ENCODE measurements around the gene USP44. TPM values are rescaled to one million over a fixed set of nuclear protein-coding genes. Genes with fewer than 3 reads are reported as not detected.

The USP44 gene
- total RNA-seq, 2 donors from 2014 or later, result 17.5 to 30.8 TPM

GRCh38 chr12:95594136-95594535 lies 42.9 kb upstream of the USP44 start:
- Histone ChIP-seq H3K36me3 (ENCODE audit: control insufficient read depth, insufficient read depth, low read length) (no peaks in the 10 kb centered on the region), H3K27me3 (ENCODE audit: control insufficient read depth, insufficient read depth, low read length, poor library complexity, severe bottlenecking) (no peaks in the 10 kb centered on the region), H3K9me3 (ENCODE audit: control insufficient read depth, low read length) (no peaks in the 10 kb centered on the region), H3K4me3 (ENCODE audit: low read length) (no peak overlapping the region), H3K4me1 (ENCODE audit: control insufficient read depth, insufficient read depth, low read length) (no peaks in the 10 kb centered on the region), H3K9ac (ENCODE audit: extremely low read depth, low read length, poor library complexity, severe bottlenecking) (no peak overlapping the region), H3K27ac (ENCODE audit: low read depth, low read length) (no peak overlapping the region)
- TF ChIP-seq CTCF (conservative IDR thresholded peaks at IDR 0.05), result no peak
- WGBS, 2 experiments (ENCODE audit: insufficient coverage in 1 of 2, insufficient read length in 1 of 2), result 70 to 79% methylated on average over 2 of the region's 2 CpGs
- Mint-ChIP-seq H3K36me3 (ENCODE audit: low read depth) (no peaks in the 10 kb centered on the region), H3K9me3 (no peaks in the 10 kb centered on the region), H3K27me3 (ENCODE audit: insufficient read depth) (peaks cover 2% of the 10 kb centered on the region), H3K4me3 (no peak overlapping the region), H3K27ac (no peak overlapping the region), H3K4me1 (peaks cover 2% of the 10 kb centered on the region)
- DNase-seq, result no peak

- WGBS, 2 experiments (ENCODE audit: insufficient coverage in 1 of 2, insufficient read length in 1 of 2), result 83 to 93% methylated on average over 6 to 7 of the region's 7 CpGs
- H3K9me3 Mint-ChIP-seq, result no peaks in the 10 kb centered on the region
- DNase-seq, result peak; percentile 48
- Histone ChIP-seq H3K36me3 (ENCODE audit: control insufficient read depth, insufficient read depth, low read length) (no peaks in the 10 kb centered on the region), H3K4me3 (ENCODE audit: low read length) (no peak overlapping the region), H3K9ac (ENCODE audit: extremely low read depth, low read length, poor library complexity, severe bottlenecking) (no peak overlapping the region), H3K9me3 (ENCODE audit: control insufficient read depth, low read length) (no peaks in the 10 kb centered on the region), H3K27me3 (ENCODE audit: control insufficient read depth, insufficient read depth, low read length, poor library complexity, severe bottlenecking) (no peaks in the 10 kb centered on the region), H3K27ac (ENCODE audit: low read depth, low read length) (no peak overlapping the region), H3K4me1 (ENCODE audit: control insufficient read depth, insufficient read depth, low read length) (no peaks in the 10 kb centered on the region)
- no peak for TF ChIP-seq CTCF (conservative IDR thresholded peaks at IDR 0.05)
- H3K27me3 Mint-ChIP-seq (ENCODE audit: insufficient read depth), result peaks cover 2% of the 10 kb centered on the region
- H3K36me3 Mint-ChIP-seq (ENCODE audit: low read depth), result no peaks in the 10 kb centered on the region
- no peak overlapping the region for H3K4me3 Mint-ChIP-seq
- H3K27ac Mint-ChIP-seq, result no peak overlapping the region
- H3K4me1 Mint-ChIP-seq, result peaks cover 2% of the 10 kb centered on the region
Measured at GRCh38 chr12:95593266-95593871, 42.1 kb upstream of the USP44 start.

- Histone ChIP-seq H3K4me1 (ENCODE audit: control insufficient read depth, insufficient read depth, low read length) (no peaks in the 10 kb centered on the region), H3K27me3 (ENCODE audit: control insufficient read depth, insufficient read depth, low read length, poor library complexity, severe bottlenecking) (no peaks in the 10 kb centered on the region), H3K27ac (ENCODE audit: low read depth, low read length) (no peak overlapping the region), H3K36me3 (ENCODE audit: control insufficient read depth, insufficient read depth, low read length) (no peaks in the 10 kb centered on the region), H3K4me3 (ENCODE audit: low read length) (no peak overlapping the region), H3K9me3 (ENCODE audit: control insufficient read depth, low read length) (no peaks in the 10 kb centered on the region), H3K9ac (ENCODE audit: extremely low read depth, low read length, poor library complexity, severe bottlenecking) (no peak overlapping the region)
- Mint-ChIP-seq H3K27ac (no peak overlapping the region), H3K4me3 (no peak overlapping the region), H3K4me1 (peaks cover 2% of the 10 kb centered on the region), H3K9me3 (no peaks in the 10 kb centered on the region), H3K27me3 (ENCODE audit: insufficient read depth) (peaks cover 2% of the 10 kb centered on the region), H3K36me3 (ENCODE audit: low read depth) (no peaks in the 10 kb centered on the region)
- 82% methylated on average over 1 of the region's 2 CpGs for WGBS, 2 experiments (ENCODE audit: insufficient coverage in 1 of 2, insufficient read length in 1 of 2)
- no peak for TF ChIP-seq CTCF (conservative IDR thresholded peaks at IDR 0.05)
- DNase-seq, result no peak
Measured at GRCh38 chr12:95591731-95592130, 40.5 kb upstream of the USP44 start.
